HepG2 (cell line): ENCODE data around the gene EXTL1. TPM values are rescaled to one million over a fixed set of nuclear protein-coding genes. Genes with fewer than 3 reads are reported as not detected.

Source experiments
- ATAC-seq: fragments of 200-7000 bp; cut with Tn5 transposase; 3 replicates; pipeline ENCODE4 v1.9.1; 2020; ENCODE audit warnings: mild to moderate bottlenecking, moderate library complexity
- BruUV-seq: library from RNA; stranded (reverse); fragments of 400-500 nt; replicated peaks from 2 replicates; lab custom pipeline; 2021; lab: Mats Ljungman, UMichigan
- CTCF ChIA-PET: fragments of 300-600 bp; formaldehyde crosslinking; extraction: SDS; loops from one replicate; lab custom pipeline; 2021; ENCODE audit warnings: low total read pairs, inconsistent platforms, low intra/inter-chr PET ratio; lab: Yijun Ruan, JAX
- POLR2A ChIA-PET: fragments of 350-600 bp; sonication (Branson Sonifier 250); formaldehyde crosslinking; loops from one replicate; lab custom pipeline; 2020; ENCODE audit warnings: antibody characterized with exemption, inconsistent platforms; lab: Yijun Ruan, JAX
- DNase-seq: peaks from one replicate; pipeline ENCODE4 v3.0.0-alpha.2; 2015; ENCODE audit warnings: low spot score
- FAIRE-seq: peaks from 3 replicates; lab custom pipeline; 2011; peaks lifted over from hg19 to GRCh38; lab: Jason Lieb, UNC
- H2AFZ ChIP-seq: one replicate; pipeline ENCODE4 v1.6.1; 2011; ENCODE audit warnings: low read length, inconsistent platforms
- H3K27ac ChIP-seq: fragments of 300-600 bp; 3 replicates; pipeline ENCODE4 v1.8.0; 2011; ENCODE audit warnings: mixed run types, mild to moderate bottlenecking, mixed read lengths, low read length, inconsistent platforms; ENCODE audit not compliant: insufficient read depth; ENCODE audit errors: extremely low read length
- H3K27me3 ChIP-seq, 2 experiments: fragments of 200-600 bp in 1 of 2; 2 replicates in 1 of 2; 3 replicates in 1 of 2; pipeline versions ENCODE4 v1.6.0 to v1.8.0; 2011; ENCODE audit warnings: low read length in 2 of 2, mild to moderate bottlenecking in 2 of 2, moderate library complexity in 2 of 2, inconsistent platforms in 1 of 2; ENCODE audit not compliant: insufficient read depth in 2 of 2, control insufficient read depth in 1 of 2
- H3K36me3 ChIP-seq, 2 experiments: fragments of 200-600 bp in 1 of 2; replicated peaks in 1 of 2; 2 replicates in 1 of 2; 3 replicates in 1 of 2; pipeline versions ENCODE4 v1.5.1 to v1.8.0; 2011; ENCODE audit warnings: low read length in 2 of 2, inconsistent platforms in 1 of 2; ENCODE audit not compliant: insufficient read depth in 2 of 2, control insufficient read depth in 1 of 2
- H3K4me1 ChIP-seq: 2 replicates; pipeline ENCODE4 v1.5.1; 2012; ENCODE audit warnings: low read length, inconsistent platforms; ENCODE audit not compliant: insufficient read depth
- H3K4me2 ChIP-seq: 2 replicates; pipeline ENCODE4 v1.6.0; 2011; ENCODE audit warnings: low read depth, low read length, inconsistent platforms
- H3K4me3 ChIP-seq, 3 experiments: fragments of 200-600 bp in 1 of 3; sonication (generic), shearing (Covaris generic) in 1 of 3; replicated peaks in 1 of 3; 2 replicates each; pipeline ENCODE4 v1.5.1; 2011 to 2016; ENCODE audit warnings: low read length in 3 of 3, inconsistent platforms in 2 of 3, low read depth in 2 of 3, mild to moderate bottlenecking in 2 of 3, control low read depth in 1 of 3, mixed read lengths in 1 of 3; ENCODE audit not compliant: insufficient read depth in 1 of 3
- H3K79me2 ChIP-seq: one replicate; pipeline ENCODE4 v1.6.1; 2011; ENCODE audit warnings: low read length, inconsistent platforms; ENCODE audit not compliant: insufficient read depth
- H3K9ac ChIP-seq: 2 replicates; pipeline ENCODE4 v1.6.0; 2011; ENCODE audit warnings: mild to moderate bottlenecking, low read depth, low read length, inconsistent platforms; ENCODE audit not compliant: insufficient read depth
- H3K9me3 ChIP-seq: 2 replicates; pipeline ENCODE4 v1.5.1; 2012; ENCODE audit warnings: mild to moderate bottlenecking, low read length
- H4K20me1 ChIP-seq: 2 replicates; pipeline ENCODE4 v1.6.0; 2011; ENCODE audit warnings: inconsistent platforms, mild to moderate bottlenecking, low read length, moderate library complexity; ENCODE audit not compliant: insufficient read depth
- AGO1 ChIP-seq: fragments of 200-400 bp; formaldehyde crosslinking; IDR thresholded peaks from 2 replicates; pipeline ENCODE4 v1.6.1; 2017; ENCODE audit warnings: mild to moderate bottlenecking, low read depth, low read length, moderate library complexity; ENCODE audit not compliant: poor library complexity, severe bottlenecking
- ATF2 ChIP-seq: sonication (generic); formaldehyde crosslinking; IDR thresholded peaks from 2 replicates; pipeline ENCODE4 v1.4.0; 2020; ENCODE audit warnings: missing genetic modification reagents
- CHD4 ChIP-seq: fragments of 200-600 bp; sonication (generic); IDR thresholded peaks from 2 replicates; pipeline ENCODE4 v1.7.0; 2017; ENCODE audit warnings: mild to moderate bottlenecking, low read length, borderline replicate concordance
- GATAD2A ChIP-seq: IDR thresholded peaks from 2 replicates; pipeline ENCODE4 v1.6.1; 2016
- MAFF ChIP-seq: IDR thresholded peaks from 2 replicates; pipeline ENCODE4 v1.6.1; 2011; ENCODE audit warnings: low read depth, low read length, improper control_type of control experiment
- PAWR ChIP-seq: sonication (generic); formaldehyde crosslinking; IDR thresholded peaks from 2 replicates; pipeline ENCODE4 v1.4.0; 2020; ENCODE audit warnings: missing genetic modification reagents, mild to moderate bottlenecking, borderline replicate concordance
- POLR2G ChIP-seq: fragments of 200-400 bp; formaldehyde crosslinking; IDR thresholded peaks from 2 replicates; pipeline ENCODE4 v1.6.1; 2018; ENCODE audit warnings: mild to moderate bottlenecking, low read depth, low read length, moderate library complexity
- TEAD3 ChIP-seq: optimal IDR thresholded peaks from 2 replicates; pipeline ENCODE3; 2016; ENCODE audit warnings: borderline replicate concordance
- ZNF350 ChIP-seq: sonication (generic); formaldehyde crosslinking; IDR thresholded peaks from 2 replicates; pipeline ENCODE4 v1.4.0; 2020; ENCODE audit warnings: mild to moderate bottlenecking, low read depth, missing genetic modification reagents, borderline replicate concordance
- ZNF468 ChIP-seq: sonication (generic); formaldehyde crosslinking; IDR thresholded peaks from 2 replicates; pipeline ENCODE4 v1.8.0; 2022; ENCODE audit warnings: mild to moderate bottlenecking, moderate library complexity, missing genetic modification reagents
- ZNF562 ChIP-seq: sonication (generic); formaldehyde crosslinking; IDR thresholded peaks from 2 replicates; pipeline ENCODE4 v1.8.0; 2022; ENCODE audit warnings: missing genetic modification reagents, borderline replicate concordance
- ZNF792 ChIP-seq: IDR thresholded peaks from 2 replicates; pipeline ENCODE4 v1.6.1; 2016
- WGBS: methylation state at CpG from one replicate; pipeline ENCODE4 v1.1.6; 2017; ENCODE audit warnings: low lambda C conversion rate; 5-methylcytosine and 5-hydroxymethylcytosine counted together
- in situ Hi-C: cut with HindIII; loops from 2 replicates; pipeline ENCODE4 v1.10.0; 2017; ENCODE audit warnings: low pct_unique_long_range_greater_than_20kb; ENCODE audit not compliant: extremely low pct_ligation_motif_present
- intact Hi-C: fragments of 100-400 bp; cut with micrococcal nuclease; formaldehyde crosslinking; loops from one replicate; pipeline ENCODE4 v1.10.0; 2022; ENCODE audit not compliant: unreplicated experiment
- polyA plus RNA-seq, 8 experiments: library from polyadenylated mRNA; depleted of rRNA in 3 of 8; stranded (reverse) in 7 of 8; unstranded in 1 of 8; fragments of >200 nt; fragmentation: Illumina TruSeq in 4 of 8; extraction: Trizol in 4 of 8; gene quantifications; 2 replicates each; pipeline versions ENCODE4 v1.2.1 to v1.2.3, GENCODE V29; 2011 to 2016; ENCODE audit warnings: low read depth in 4 of 8, missing spikeins in 1 of 8, mixed read lengths in 1 of 8; ENCODE audit not compliant: insufficient read depth in 1 of 8
- total RNA-seq, 5 experiments: library from RNA; depleted of rRNA; stranded (reverse); fragments of >200 nt; fragmentation: Illumina TruSeq; extraction: Trizol; gene quantifications; 2 replicates each; pipeline ENCODE4 v1.2.3, GENCODE V29; 2016; ENCODE audit warnings: low read depth in 1 of 5

The EXTL1 gene
- total and polyA plus RNA-seq, 2 of the 13 experiments (the other 11 are each of a cell fraction or from before 2014, with no cell fraction given): 0.35 to 1.0 TPM

GRCh38 chr1:26027716-26028489 is 6.3 kb downstream of the EXTL1 start:
- no peak overlapping the region for H2AFZ ChIP-seq
- H4K20me1 ChIP-seq: no peaks in the 10 kb centered on the region
- 0 out of 2 replicates have a peak, but pooled peaks have one; percentile 13 for TF ChIP-seq CHD4
- peak; percentile 31; the same call in 1 of the 2 replicates for TF ChIP-seq POLR2G
- no peak for TF ChIP-seq ZNF562 (CRISPR knock-in tag)
- 7% methylated on average over 2 of the region's 3 CpGs for WGBS
- 0 out of 2 replicates have a peak overlapping the region, but pooled peaks have one; percentile 43 for H3K9ac ChIP-seq
- H3K4me3 ChIP-seq: peak overlapping the region in 1 of 3 experiments; percentile 48; a peak in 2 of 6 replicates
- no peak for FAIRE-seq
- BruUV-seq: no TSS peak
- POLR2A ChIA-PET: interaction anchor here (1.0 kb wide), 1 partner anchor 31 kb away, joined by 3 read pairs; the partner anchor contains the start of gene PAFAH2
- H3K36me3 ChIP-seq: no peaks in the 10 kb centered on the region
- no peaks in the 10 kb centered on the region for H3K79me2 ChIP-seq
- peaks cover 0 to 18% of the 10 kb centered on the region in 2 experiments; a peak in 3 of 5 replicates for H3K27me3 ChIP-seq
- DNase-seq: no peak
- H3K4me1 ChIP-seq: peaks cover 67% of the 10 kb centered on the region
- ATAC-seq: no peak
- in situ Hi-C loops (no loop called here), intact Hi-C loops (no loop called here)
- CTCF ChIA-PET: no interaction called here
- no peaks in the 10 kb centered on the region for H3K9me3 ChIP-seq
- H3K27ac ChIP-seq: no peak overlapping the region
- peak overlapping the region; percentile 73 for H3K4me2 ChIP-seq

GRCh38 chr1:26028490-26028980 is 7.0 kb downstream of the EXTL1 start:
- ChIA-PET POLR2A (no interaction called here), CTCF (no interaction called here)
- ATAC-seq (peak; percentile 68), DNase-seq (peak; percentile 65), FAIRE-seq (no peak)
- Histone ChIP-seq H3K4me3 (peak overlapping the region in 1 of 3 experiments; percentile 48; a peak in 2 of 6 replicates), H3K27me3 (peaks cover 0 to 17% of the 10 kb centered on the region in 2 experiments; a peak in 4 of 5 replicates), H3K79me2 (no peaks in the 10 kb centered on the region), H3K36me3 (no peaks in the 10 kb centered on the region), H4K20me1 (no peaks in the 10 kb centered on the region), H3K27ac (no peak overlapping the region), H3K4me2 (peak overlapping the region; percentile 73), H3K4me1 (peaks cover 62% of the 10 kb centered on the region), H3K9me3 (no peaks in the 10 kb centered on the region), H2AFZ (no peak overlapping the region), H3K9ac (0 out of 2 replicates have a peak overlapping the region, but pooled peaks have one; percentile 43)
- in situ Hi-C loops: no loop called here
- no TSS peak for BruUV-seq
- 17% methylated on average over 4 of the region's 8 CpGs for WGBS
- intact Hi-C loops: no loop called here
- TF ChIP-seq ZNF350 (CRISPR knock-in tag): no peak
- TF ChIP-seq TEAD3 (CRISPR knock-in tag): peak; percentile 7
- TF ChIP-seq ZNF468 (CRISPR knock-in tag): 0 out of 2 replicates have a peak, but pooled peaks have one; percentile 39
- no peak for TF ChIP-seq ZNF792
- 0 out of 2 replicates have a peak, but pooled peaks have one; percentile 48 for TF ChIP-seq PAWR (CRISPR knock-in tag)
- no peak for TF ChIP-seq MAFF
- no peak for TF ChIP-seq ATF2
- TF ChIP-seq GATAD2A: peak; percentile 64
- peak; percentile 19 for TF ChIP-seq AGO1
